Dendritic cell treated with granulocyte-macrophage colony-stimulating factor and Interleukin-4, amounts not matched to agents 40 ng/mL and 50 ng/mL, for 4 days (primary cell): ENCODE measurements around the gene KCNJ12.
"Not testable (repeated sequence)": the region's sequence is repeated elsewhere in the genome, so short reads cannot be mapped to it uniquely, and the experiment has no call there.

Experiments
- H3K27ac Mint-ChIP-seq: one replicate; pipeline ENCODE4 v1.8.0; 2022; ENCODE audit warnings: mild to moderate bottlenecking, mixed read lengths
- H3K27me3 Mint-ChIP-seq: one replicate; pipeline ENCODE4 v1.8.0; 2022; ENCODE audit warnings: mild to moderate bottlenecking, mixed read lengths
- H3K36me3 Mint-ChIP-seq: one replicate; pipeline ENCODE4 v1.8.0; 2022; ENCODE audit warnings: low read depth, mixed read lengths
- H3K4me1 Mint-ChIP-seq: one replicate; pipeline ENCODE4 v1.8.0; 2022; ENCODE audit warnings: low read depth, mixed read lengths
- H3K4me3 Mint-ChIP-seq: one replicate; pipeline ENCODE4 v1.8.0; 2022; ENCODE audit warnings: mild to moderate bottlenecking, moderate library complexity, mixed read lengths
- H3K9me3 Mint-ChIP-seq: one replicate; pipeline ENCODE4 v1.8.0; 2022; ENCODE audit warnings: mixed read lengths
- intact Hi-C: fragments of 100-400 bp; cut with micrococcal nuclease; formaldehyde crosslinking; loops from one replicate; pipeline ENCODE4 v1.15.0; 2022

The KCNJ12 gene

GRCh38 chr17:21397341-21398190 is 21.4 kb downstream of the KCNJ12 start:
- Mint-ChIP-seq H3K9me3 (peaks cover 7% of the 10 kb centered on the region), H3K4me1 (no peaks in the 10 kb centered on the region), H3K27ac (no peak overlapping the region), H3K27me3 (no peaks in the 10 kb centered on the region), H3K4me3 (no peak overlapping the region), H3K36me3 (no peaks in the 10 kb centered on the region)
- intact Hi-C loops = no loop called here

GRCh38 chr17:21399474-21400186 is 23.5 kb downstream of the KCNJ12 start:
- Mint-ChIP-seq H3K9me3 (peaks cover 10% of the 10 kb centered on the region), H3K4me3 (no peak overlapping the region), H3K27me3 (no peaks in the 10 kb centered on the region), H3K36me3 (no peaks in the 10 kb centered on the region), H3K27ac (no peak overlapping the region), H3K4me1 (no peaks in the 10 kb centered on the region)
- intact Hi-C loops = no loop called here

- H3K27ac Mint-ChIP-seq, intact Hi-C loops, H3K36me3 Mint-ChIP-seq, H3K4me3 Mint-ChIP-seq, H3K27me3 Mint-ChIP-seq, H3K4me1 Mint-ChIP-seq: not testable (repeated sequence)
- H3K9me3 Mint-ChIP-seq = peaks cover 10% of the 10 kb centered on the region
Measured at GRCh38 chr17:21400187-21400569, 24.0 kb downstream of the KCNJ12 start.

GRCh38 chr17:21400816-21401593 is 24.8 kb downstream of the KCNJ12 start:
- Mint-ChIP-seq H3K36me3 (no peaks in the 10 kb centered on the region), H3K9me3 (peaks cover 10% of the 10 kb centered on the region), H3K27ac (no peak overlapping the region), H3K27me3 (no peaks in the 10 kb centered on the region), H3K4me1 (no peaks in the 10 kb centered on the region), H3K4me3 (no peak overlapping the region)
- intact Hi-C loops = no loop called here

- intact Hi-C loops, H3K36me3 Mint-ChIP-seq, H3K27me3 Mint-ChIP-seq, H3K4me3 Mint-ChIP-seq, H3K4me1 Mint-ChIP-seq: not testable (repeated sequence)
- Mint-ChIP-seq H3K9me3 (peaks cover 15% of the 10 kb centered on the region), H3K27ac (peak overlapping the region; percentile 14)
Measured at GRCh38 chr17:21402166-21402571, 26.0 kb downstream of the KCNJ12 start.

- H3K36me3 Mint-ChIP-seq, H3K4me3 Mint-ChIP-seq, intact Hi-C loops, H3K27me3 Mint-ChIP-seq, H3K4me1 Mint-ChIP-seq, H3K27ac Mint-ChIP-seq: not testable (repeated sequence)
- H3K9me3 Mint-ChIP-seq = peaks cover 22% of the 10 kb centered on the region
Measured at GRCh38 chr17:21402926-21403325, 26.8 kb downstream of the KCNJ12 start.

GRCh38 chr17:21404106-21404505 is 27.9 kb downstream of the KCNJ12 start:
- H3K4me3 Mint-ChIP-seq, H3K36me3 Mint-ChIP-seq, H3K27me3 Mint-ChIP-seq, H3K4me1 Mint-ChIP-seq, intact Hi-C loops: not testable (repeated sequence)
- H3K9me3 Mint-ChIP-seq = peaks cover 25% of the 10 kb centered on the region
- peak overlapping the region; percentile 46 for H3K27ac Mint-ChIP-seq

- H3K4me3 Mint-ChIP-seq, intact Hi-C loops, H3K36me3 Mint-ChIP-seq, H3K27me3 Mint-ChIP-seq, H3K4me1 Mint-ChIP-seq: not testable (repeated sequence)
- Mint-ChIP-seq H3K27ac (peak overlapping the region; percentile 46), H3K9me3 (peaks cover 25% of the 10 kb centered on the region)
Measured at GRCh38 chr17:21404539-21404938, 28.4 kb downstream of the KCNJ12 start.

- H3K27me3 Mint-ChIP-seq, H3K4me3 Mint-ChIP-seq, H3K4me1 Mint-ChIP-seq, H3K36me3 Mint-ChIP-seq, intact Hi-C loops: not testable (repeated sequence)
- Mint-ChIP-seq H3K9me3 (peaks cover 25% of the 10 kb centered on the region), H3K27ac (peak overlapping the region; percentile 28)
Measured at GRCh38 chr17:21404956-21405731, 29.0 kb downstream of the KCNJ12 start.

GRCh38 chr17:21405904-21406400 is 29.8 kb downstream of the KCNJ12 start:
- H3K27ac Mint-ChIP-seq, H3K4me1 Mint-ChIP-seq, H3K4me3 Mint-ChIP-seq, intact Hi-C loops, H3K36me3 Mint-ChIP-seq, H3K27me3 Mint-ChIP-seq: not testable (repeated sequence)
- H3K9me3 Mint-ChIP-seq = peaks cover 25% of the 10 kb centered on the region

GRCh38 chr17:21406616-21407404 is 30.7 kb downstream of the KCNJ12 start:
- peaks cover 25% of the 10 kb centered on the region for H3K9me3 Mint-ChIP-seq
- H3K27ac Mint-ChIP-seq, H3K4me3 Mint-ChIP-seq, H3K36me3 Mint-ChIP-seq, H3K4me1 Mint-ChIP-seq, intact Hi-C loops, H3K27me3 Mint-ChIP-seq: not testable (repeated sequence)

GRCh38 chr17:21407752-21408151 is 31.6 kb downstream of the KCNJ12 start:
- intact Hi-C loops, H3K4me3 Mint-ChIP-seq, H3K27me3 Mint-ChIP-seq, H3K27ac Mint-ChIP-seq, H3K36me3 Mint-ChIP-seq, H3K4me1 Mint-ChIP-seq: not testable (repeated sequence)
- H3K9me3 Mint-ChIP-seq = peaks cover 17% of the 10 kb centered on the region

GRCh38 chr17:21408224-21408623 is 32.1 kb downstream of the KCNJ12 start:
- H3K36me3 Mint-ChIP-seq, H3K4me3 Mint-ChIP-seq, H3K27ac Mint-ChIP-seq, H3K27me3 Mint-ChIP-seq, H3K4me1 Mint-ChIP-seq, intact Hi-C loops: not testable (repeated sequence)
- H3K9me3 Mint-ChIP-seq = peaks cover 15% of the 10 kb centered on the region
